Measurements from ENCODE around the gene GTPBP6.
"Not testable (repeated sequence)": the region's sequence is repeated elsewhere in the genome, so short reads cannot be mapped to it uniquely, and the experiment has no call there.

GTPBP6 gene

GRCh38 chrX:287670-288069, 30.9 kb downstream of the GTPBP6 start:
- DNase-seq, result no peak

- DNase-seq, result no peak
Measured at GRCh38 chrX:285076-285677, 33.4 kb downstream of the GTPBP6 start.

- no peak for DNase-seq
Measured at GRCh38 chrX:283115-283845, 35.3 kb downstream of the GTPBP6 start.

GRCh38 chrX:282000-282681, 36.5 kb downstream of the GTPBP6 start:
- not testable (repeated sequence) for DNase-seq

GRCh38 chrX:281166-281999, 37.2 kb downstream of the GTPBP6 start, which contains the start of gene PLCXD1:
Gene PLCXD1, plus strand, starts transcription at chrX:281381. Its CDS starts 2,807 bp downstream, at chrX:284188.
- no peak for DNase-seq

- DNase-seq, result not testable (repeated sequence)
Measured at GRCh38 chrX:280722-281121, 37.9 kb downstream of the GTPBP6 start.

- DNase-seq, result not testable (repeated sequence)
Measured at GRCh38 chrX:279757-280604, 38.6 kb downstream of the GTPBP6 start.

- no peak for DNase-seq
Measured at GRCh38 chrX:276581-277201, 41.9 kb downstream of the GTPBP6 start.

GRCh38 chrX:275967-276580, 42.5 kb downstream of the GTPBP6 start:
- DNase-seq, result no peak

GRCh38 chrX:275476-275966, 43.1 kb downstream of the GTPBP6 start:
- DNase-seq, result no peak

- no peak for DNase-seq
Measured at GRCh38 chrX:274904-275475, 43.6 kb downstream of the GTPBP6 start.

GRCh38 chrX:270848-271367, 47.7 kb downstream of the GTPBP6 start:
- DNase-seq, result no peak

- DNase-seq, result no peak
Measured at GRCh38 chrX:267771-268261, 50.8 kb downstream of the GTPBP6 start.

- no peak for DNase-seq
Measured at GRCh38 chrX:265502-265901, 53.1 kb downstream of the GTPBP6 start.

GRCh38 chrX:264634-265455, 53.8 kb downstream of the GTPBP6 start:
- no peak for DNase-seq

- not testable (repeated sequence) for DNase-seq
Measured at GRCh38 chrX:264006-264405, 54.6 kb downstream of the GTPBP6 start.

GRCh38 chrX:262381-262909, 56.2 kb downstream of the GTPBP6 start:
- no peak for DNase-seq

- no peak for DNase-seq
Measured at GRCh38 chrX:261919-262352, 56.7 kb downstream of the GTPBP6 start.
